NCI-H1092 (cell line): ENCODE results near the gene BTRC.

Experiments used
- DNase-seq: peaks from one replicate; lab custom pipeline; 2025; lab: John Stamatoyannopoulos, UW

The BTRC gene

DNA sequence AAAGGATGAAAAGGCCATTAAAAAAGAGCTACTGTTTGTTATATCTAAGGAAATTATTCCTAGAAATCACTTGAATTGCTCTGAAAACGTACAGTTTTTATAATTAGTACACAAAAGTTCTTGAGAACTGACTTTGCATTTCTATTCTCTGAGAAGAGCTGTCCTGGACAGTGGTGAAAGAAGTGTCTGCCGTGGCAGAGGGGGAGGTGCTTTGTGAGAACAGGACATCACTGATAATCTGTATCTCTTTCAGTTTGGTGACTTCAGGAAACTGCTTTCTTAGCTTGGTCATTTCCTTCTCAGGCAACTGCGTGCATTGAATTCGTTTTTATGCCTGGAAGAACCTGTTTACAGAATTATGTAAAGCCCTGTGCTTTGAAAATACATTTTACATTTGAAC, 182.0 kb downstream of the BTRC start:
- DNase-seq: no peak

DNA sequence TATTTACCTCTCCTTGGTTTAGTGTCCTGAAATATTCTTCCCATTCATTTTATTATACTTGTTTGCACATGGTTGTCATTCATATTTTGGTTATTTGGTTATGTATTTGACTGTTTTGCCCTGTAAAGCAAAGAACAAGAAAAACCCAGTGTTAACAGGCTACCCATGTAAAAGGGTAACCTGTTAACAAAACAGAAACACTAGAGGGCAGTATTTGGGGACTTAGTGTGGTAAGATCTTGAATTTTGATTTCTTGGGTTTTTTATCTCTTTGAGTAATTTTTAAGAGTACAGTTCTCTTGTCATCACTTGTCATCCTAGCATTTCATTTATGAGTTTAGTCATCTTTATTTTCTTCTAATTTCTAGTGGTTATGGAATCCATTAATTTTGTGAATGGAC, 182.8 kb downstream of the BTRC start:
- no peak for DNase-seq

DNA sequence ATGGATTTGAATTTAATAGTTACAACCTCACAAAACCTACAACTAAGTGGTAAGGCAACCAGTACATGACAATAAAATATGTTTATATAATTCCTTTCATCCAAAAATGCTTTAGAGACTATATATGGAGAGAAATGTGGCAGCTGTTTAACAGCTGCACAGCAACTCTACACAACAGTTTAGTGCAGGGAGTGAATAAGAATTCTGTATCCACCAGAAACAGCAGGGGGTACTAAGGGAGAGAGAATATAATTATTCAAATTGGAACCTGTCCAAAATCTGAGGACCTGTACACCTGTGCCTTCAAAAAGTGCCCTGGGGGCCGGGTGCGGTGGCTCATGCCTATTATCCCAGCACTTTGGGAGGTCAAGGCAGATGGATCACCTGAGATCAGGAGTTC, 184.5 kb downstream of the BTRC start:
- DNase-seq: no peak

DNA sequence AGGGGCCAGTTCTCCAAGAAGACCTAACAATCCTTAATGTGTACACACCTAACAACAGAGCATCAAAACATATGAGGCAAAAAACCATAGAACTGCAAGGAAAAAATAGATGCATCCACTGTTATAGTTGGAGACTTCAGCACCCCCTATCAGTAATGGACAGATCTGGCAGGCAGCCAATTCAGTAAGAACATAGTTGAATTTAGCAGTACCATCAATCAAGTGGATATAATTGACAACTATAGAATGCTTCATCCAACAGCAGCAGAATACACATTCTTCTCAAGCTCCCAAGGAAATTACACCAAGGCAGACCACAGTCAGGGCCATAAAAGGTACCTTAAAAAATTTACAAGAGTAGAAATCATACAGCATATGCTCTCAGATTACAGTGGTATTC, 191.9 kb downstream of the BTRC start:
- DNase-seq: no peak

- no peak for DNase-seq
Measured at GRCh38 chr10:101550965-101551364, 197.0 kb downstream of the BTRC start.

DNA sequence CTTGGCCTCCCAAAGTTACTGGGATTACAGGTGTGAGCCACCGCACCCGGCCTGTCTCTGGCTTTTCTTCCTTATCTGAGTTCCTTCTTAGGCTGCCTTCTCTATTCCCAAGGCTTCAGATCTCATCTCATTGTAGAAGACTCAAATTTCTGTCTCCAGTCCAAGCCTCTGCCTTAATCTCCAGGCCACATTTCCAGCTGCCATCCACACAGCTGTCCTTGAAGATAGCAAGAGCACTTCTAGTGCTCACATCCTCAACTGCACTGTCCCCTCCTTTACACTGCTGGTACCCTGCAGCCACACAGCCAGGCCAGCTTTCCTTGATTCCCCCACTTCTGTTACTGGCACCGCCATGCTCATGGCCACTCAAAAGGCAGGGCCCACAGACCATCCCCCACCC, 198.5 kb downstream of the BTRC start:
- DNase-seq: no peak

DNA sequence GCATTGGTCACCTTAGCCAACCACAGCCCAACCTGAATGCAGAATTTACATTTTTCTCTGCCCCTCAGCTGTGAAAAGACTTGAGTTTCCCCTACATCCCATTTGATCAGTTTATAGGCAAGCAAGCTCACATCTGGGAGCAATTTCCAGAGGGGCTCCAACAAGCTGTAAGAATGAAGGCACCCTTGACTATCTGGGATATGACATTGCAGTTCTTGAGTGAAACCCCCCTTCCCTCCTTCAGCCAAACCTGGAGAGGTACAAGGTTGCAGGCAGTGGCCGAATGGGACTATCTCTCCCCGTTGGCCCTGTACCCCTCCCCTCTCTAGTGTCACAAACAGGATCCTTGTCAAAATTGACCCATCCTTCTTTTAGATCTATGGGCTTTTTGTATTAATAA, 203.6 kb downstream of the BTRC start:
- no peak for DNase-seq

DNA sequence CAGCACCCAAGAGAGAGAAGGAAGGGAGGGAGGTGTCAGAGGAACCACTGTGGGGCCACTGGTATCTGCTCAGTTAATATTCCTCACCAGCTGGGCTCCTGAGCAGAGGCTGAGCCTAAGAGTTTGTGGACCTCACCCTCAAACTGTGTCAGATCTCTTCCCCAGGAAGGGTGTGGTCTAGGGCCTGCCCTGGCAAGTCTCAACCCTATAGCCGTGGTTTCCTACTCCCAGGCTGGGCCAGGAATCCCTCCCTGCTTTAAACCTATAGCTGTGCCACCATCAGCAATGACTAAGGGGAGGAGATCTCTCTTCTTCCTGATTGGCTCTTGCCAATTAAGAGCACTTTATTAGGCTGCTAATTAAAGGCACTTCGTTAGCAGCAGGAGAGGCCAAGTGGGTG, 204.2 kb downstream of the BTRC start:
- DNase-seq: no peak

GRCh38 chr10:101558671-101559595, 205.0 kb downstream of the BTRC start:
- no peak for DNase-seq

DNA sequence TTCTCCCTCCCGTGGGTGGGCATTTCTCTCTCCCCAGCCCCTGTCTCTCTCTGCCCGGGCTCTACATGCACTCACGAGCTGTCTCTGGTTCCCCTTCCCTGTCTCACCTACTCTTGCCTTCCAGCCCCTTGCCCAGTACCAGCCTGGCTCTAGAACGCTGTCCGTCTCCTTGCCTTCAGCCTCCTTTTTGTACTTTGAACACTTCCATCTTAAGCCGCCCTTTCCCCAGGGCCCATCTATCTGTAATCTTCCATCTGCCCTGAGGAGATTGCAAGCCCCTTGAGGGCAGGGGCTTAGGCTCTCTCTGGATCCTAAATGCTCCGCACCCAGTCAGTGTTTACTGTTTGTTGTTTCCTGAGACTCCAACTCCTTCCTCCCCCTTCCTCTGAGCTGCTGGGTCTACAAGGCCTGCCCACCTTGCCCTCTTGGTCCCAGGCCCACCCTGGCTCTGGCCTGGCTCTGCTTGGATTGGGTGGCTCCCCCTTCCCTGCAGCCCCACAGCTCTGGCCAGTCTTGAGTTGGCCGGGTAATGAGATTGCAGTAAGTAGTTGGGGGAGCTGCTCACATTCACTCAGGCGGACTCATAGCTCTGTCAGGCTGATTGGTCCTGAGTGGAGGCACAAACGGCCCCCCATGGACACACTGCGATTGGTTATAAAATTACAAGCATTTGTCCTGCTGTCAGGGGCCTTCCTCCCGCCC, 205.8 kb downstream of the BTRC start:
- DNase-seq: no peak

- no peak for DNase-seq
Measured at GRCh38 chr10:101560298-101561067, 206.5 kb downstream of the BTRC start.

GRCh38 chr10:101561068-101561915, 207.3 kb downstream of the BTRC start:
- no peak for DNase-seq

DNA sequence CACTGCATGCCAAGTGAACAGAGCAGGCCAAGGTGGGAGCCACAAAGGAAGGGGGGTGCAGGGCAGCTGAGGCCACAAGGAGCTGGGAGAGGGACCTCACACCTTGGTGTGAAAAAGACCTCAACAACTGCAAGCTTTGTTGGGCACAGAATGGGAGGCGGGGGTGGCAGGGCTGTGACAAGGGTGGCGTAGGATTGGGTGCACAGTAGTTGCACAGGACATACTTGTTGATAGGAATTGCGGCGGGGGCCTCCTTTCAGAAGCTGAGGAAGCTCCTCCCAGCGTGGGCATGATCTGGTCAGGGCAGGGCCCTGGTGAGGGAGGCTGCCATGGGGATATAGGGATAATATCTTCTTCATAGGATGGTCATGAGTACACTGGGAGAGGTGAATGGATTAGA, 208.3 kb downstream of the BTRC start:
- DNase-seq: no peak

- no peak for DNase-seq
Measured at GRCh38 chr10:101563007-101563406, 209.0 kb downstream of the BTRC start.

- no peak for DNase-seq
Measured at GRCh38 chr10:101563497-101564040, 209.6 kb downstream of the BTRC start.

- DNase-seq: no peak
Measured at GRCh38 chr10:101564490-101564991, 210.6 kb downstream of the BTRC start.

- no peak for DNase-seq
Measured at GRCh38 chr10:101565370-101565900, 211.5 kb downstream of the BTRC start.

- DNase-seq: no peak
Measured at GRCh38 chr10:101565936-101566332, 212.0 kb downstream of the BTRC start.

- peak; percentile 45 for DNase-seq
Measured at GRCh38 chr10:101566333-101567164, 212.6 kb downstream of the BTRC start.
